ENCODE data around the gene MYO5A. TPM values are rescaled to one million over a fixed set of nuclear protein-coding genes. Genes with fewer than 3 reads are reported as not detected.

MYO5A gene
- total and polyA plus RNA-seq, 10 of the 15 experiments (the other 5 are each of a cell fraction or from before 2014, with no cell fraction given): 4.2 to 42.9 (median 31.1) TPM

GRCh38 chr15:52417957-52418356, 110.7 kb downstream of the MYO5A start (continued):
- TF ChIP-seq CUX1 (IDR thresholded peaks at IDR 0.05; ENCODE audit: insufficient replicate concordance, low read depth, low read length): no peak
- TF ChIP-seq MXI1 (IDR thresholded peaks at IDR 0.05; ENCODE audit: low read depth, low read length): no peak
- TF ChIP-seq IKZF2 (IDR thresholded peaks at IDR 0.05): no peak
- TF ChIP-seq RB1 (IDR thresholded peaks at IDR 0.05; ENCODE audit: borderline replicate concordance): no peak

- intact Hi-C loops (cut with micrococcal nuclease; ENCODE audit: unreplicated experiment) (no loop called here), in situ Hi-C loops (cut with MboI) (no loop called here)
- H3K79me2 ChIP-seq (ENCODE audit: control insufficient read depth, insufficient read depth, low read length): no peaks in the 10 kb centered on the region
- H4K20me1 ChIP-seq (ENCODE audit: control insufficient read depth, insufficient read depth): no peaks in the 10 kb centered on the region
- no peak for DNase-seq (ENCODE audit: low read depth, low spot score)
- no peak overlapping the region for H3K4me3 ChIP-seq
- H3K4me2 ChIP-seq (ENCODE audit: control insufficient read depth, insufficient read depth): no peak overlapping the region
- ChIA-PET POLR2A (no interaction called here), RAD21 (ENCODE audit: unreplicated experiment) (no interaction called here), CTCF (interaction anchor here (1.1 to 1.7 kb wide), 4 partner anchors 20 to 316 kb away, joined by 3 to 4 read pairs (median 3); no protein-coding TSS in a partner anchor), SMC1A (ENCODE audit: uncharacterized antibody, unreplicated experiment) (interaction anchor here (0.7 to 1.6 kb wide), 3 partner anchors 18 to 92 kb away, joined by 3 read pairs; no protein-coding TSS in a partner anchor)
- no peaks in the 10 kb centered on the region for H3K4me1 ChIP-seq (ENCODE audit: control insufficient read depth, insufficient read depth, low read length)
- ATAC-seq: no peak
- H3K9ac ChIP-seq (ENCODE audit: control insufficient read depth, insufficient read depth, low read length): no peak overlapping the region
- 46% methylated on average over 3 of the region's 3 CpGs for WGBS (ENCODE audit: insufficient coverage, insufficient replicate concordance, low lambda C conversion rate, missing lambda C conversion rate)
- no peak overlapping the region for H2AFZ ChIP-seq (ENCODE audit: control insufficient read depth, low read depth, low read length)
- TF ChIP-seq NKRF (conservative IDR thresholded peaks at IDR 0.05) (no peak), RELB (IDR thresholded peaks at IDR 0.05; ENCODE audit: low read depth) (no peak), RBBP5 (conservative IDR thresholded peaks at IDR 0.05) (no peak)
- H3K27me3 ChIP-seq (replicated peaks in 1 of 2; ENCODE audit: control insufficient read depth in 2 of 2, insufficient read depth in 2 of 2, low read length in 1 of 2): no peaks in the 10 kb centered on the region
- H3K36me3 ChIP-seq (ENCODE audit: control insufficient read depth in 2 of 2, insufficient read depth in 2 of 2, low read length in 1 of 2): no peaks in the 10 kb centered on the region; a peak in 2 of 4 replicates
- no peak for FAIRE-seq
- no peak overlapping the region for H3K27ac ChIP-seq (ENCODE audit: control insufficient read depth, insufficient read depth)
- H3K9me3 ChIP-seq (replicated peaks; ENCODE audit: control insufficient read depth, insufficient read depth, low read length): no peaks in the 10 kb centered on the region
- no TSS peak for BruUV-seq (replicated peaks)
These were observed 111.2 kb downstream of the MYO5A start for GRCh38 chr15:52417521-52417920.
